Activated B cell treated with CpG ODN at 0.5 μM for 24 hours (primary cell): ENCODE results near the gene PRXL2B. TPM values are rescaled to one million over a fixed set of nuclear protein-coding genes. Genes with fewer than 3 reads are reported as not detected.

Experiments
- ATAC-seq: fragments of 200-7000 bp; cut with Tn5 transposase; one replicate; pipeline ENCODE4 v1.10.0; 2021; ENCODE audit warnings: low read depth, mild to moderate bottlenecking, moderate library complexity
- CTCF ChIA-PET: fragments of 350-600 bp; sonication (Branson Sonifier 250); formaldehyde crosslinking; loops from one replicate; lab custom pipeline; 2021; ENCODE audit warnings: antibody characterized with exemption; lab: Charles Lee
- POLR2A ChIA-PET: fragments of 350-600 bp; sonication (Branson Sonifier 250); formaldehyde crosslinking; loops from one replicate; lab custom pipeline; 2021; ENCODE audit warnings: antibody characterized with exemption; lab: Charles Lee
- DNase-seq: peaks from one replicate; pipeline ENCODE4 v3.0.0; 2022
- H3K27ac Mint-ChIP-seq: one replicate; pipeline ENCODE4 v1.8.0; 2020; ENCODE audit warnings: mixed read lengths
- H3K27me3 Mint-ChIP-seq: one replicate; pipeline ENCODE4 v1.8.0; 2021; ENCODE audit warnings: mixed read lengths
- H3K36me3 Mint-ChIP-seq: one replicate; pipeline ENCODE4 v1.8.0; 2021; ENCODE audit warnings: low read depth, mixed read lengths
- H3K4me1 Mint-ChIP-seq: one replicate; pipeline ENCODE4 v1.8.0; 2021; ENCODE audit warnings: mixed read lengths
- H3K4me3 Mint-ChIP-seq: one replicate; pipeline ENCODE4 v1.8.0; 2020; ENCODE audit warnings: mild to moderate bottlenecking, mixed read lengths
- H3K9me3 Mint-ChIP-seq: one replicate; pipeline ENCODE4 v1.8.0; 2020; ENCODE audit warnings: mixed read lengths
- intact Hi-C: fragments of 100-400 bp; cut with micrococcal nuclease; formaldehyde crosslinking; loops from one replicate; pipeline ENCODE4 v1.15.1; 2024
- total RNA-seq: library from RNA; stranded (reverse); gene quantifications from 2 replicates; pipeline ENCODE4 v1.2.3, GENCODE V29; 2022
- TF ChIP-seq, protein P1 (sequence below): fragments of 200-600 bp; IDR thresholded peaks from one replicate; pipeline ENCODE4 v1.8.0; 2022; ENCODE audit warnings: antibody characterized with exemption, mild to moderate bottlenecking

Gene PRXL2B
- total RNA-seq, 1 donor from 2014 or later, result 12.6 TPM

DNA sequence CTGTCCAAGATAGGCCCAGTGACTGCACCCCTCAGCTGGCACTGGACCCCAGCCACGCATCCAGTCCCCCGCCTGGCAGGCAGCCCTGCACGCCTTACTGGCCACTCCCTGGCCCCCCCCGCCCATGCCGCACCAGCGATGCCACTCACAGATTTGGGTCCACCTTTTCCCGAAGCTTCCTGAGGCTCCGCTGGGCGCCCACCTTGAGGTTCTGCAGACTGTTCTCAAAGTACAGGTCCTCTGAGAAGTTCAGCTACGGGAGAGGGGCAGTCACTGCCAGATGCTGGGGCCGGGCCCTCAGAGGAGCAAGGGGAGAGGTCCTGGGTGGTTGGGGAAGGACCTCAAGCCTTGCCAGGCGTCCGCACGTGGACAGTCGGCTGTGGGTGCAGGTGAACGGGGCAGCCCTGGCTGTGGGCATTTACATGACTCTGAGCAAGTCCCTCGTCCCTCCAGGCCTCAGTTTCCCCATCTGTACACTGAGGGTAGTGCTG is 8.1 kb downstream of the PRXL2B start:
- ChIA-PET CTCF (no interaction called here), POLR2A (interaction anchor here (0.9 kb wide), 1 partner anchor 9 kb away, joined by 3 read pairs; no protein-coding TSS in a partner anchor)
- Mint-ChIP-seq H3K27me3 (peaks cover 9% of the 10 kb centered on the region), H3K27ac (no peak overlapping the region), H3K4me1 (no peaks in the 10 kb centered on the region), H3K36me3 (no peaks in the 10 kb centered on the region), H3K9me3 (peaks cover 3% of the 10 kb centered on the region), H3K4me3 (no peak overlapping the region)
- ATAC-seq, result no peak
- TF ChIP-seq, protein P1, sequence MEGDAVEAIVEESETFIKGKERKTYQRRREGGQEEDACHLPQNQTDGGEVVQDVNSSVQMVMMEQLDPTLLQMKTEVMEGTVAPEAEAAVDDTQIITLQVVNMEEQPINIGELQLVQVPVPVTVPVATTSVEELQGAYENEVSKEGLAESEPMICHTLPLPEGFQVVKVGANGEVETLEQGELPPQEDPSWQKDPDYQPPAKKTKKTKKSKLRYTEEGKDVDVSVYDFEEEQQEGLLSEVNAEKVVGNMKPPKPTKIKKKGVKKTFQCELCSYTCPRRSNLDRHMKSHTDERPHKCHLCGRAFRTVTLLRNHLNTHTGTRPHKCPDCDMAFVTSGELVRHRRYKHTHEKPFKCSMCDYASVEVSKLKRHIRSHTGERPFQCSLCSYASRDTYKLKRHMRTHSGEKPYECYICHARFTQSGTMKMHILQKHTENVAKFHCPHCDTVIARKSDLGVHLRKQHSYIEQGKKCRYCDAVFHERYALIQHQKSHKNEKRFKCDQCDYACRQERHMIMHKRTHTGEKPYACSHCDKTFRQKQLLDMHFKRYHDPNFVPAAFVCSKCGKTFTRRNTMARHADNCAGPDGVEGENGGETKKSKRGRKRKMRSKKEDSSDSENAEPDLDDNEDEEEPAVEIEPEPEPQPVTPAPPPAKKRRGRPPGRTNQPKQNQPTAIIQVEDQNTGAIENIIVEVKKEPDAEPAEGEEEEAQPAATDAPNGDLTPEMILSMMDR, result no peak
- intact Hi-C loops, result no loop called here
- peak; percentile 5 for DNase-seq

DNA sequence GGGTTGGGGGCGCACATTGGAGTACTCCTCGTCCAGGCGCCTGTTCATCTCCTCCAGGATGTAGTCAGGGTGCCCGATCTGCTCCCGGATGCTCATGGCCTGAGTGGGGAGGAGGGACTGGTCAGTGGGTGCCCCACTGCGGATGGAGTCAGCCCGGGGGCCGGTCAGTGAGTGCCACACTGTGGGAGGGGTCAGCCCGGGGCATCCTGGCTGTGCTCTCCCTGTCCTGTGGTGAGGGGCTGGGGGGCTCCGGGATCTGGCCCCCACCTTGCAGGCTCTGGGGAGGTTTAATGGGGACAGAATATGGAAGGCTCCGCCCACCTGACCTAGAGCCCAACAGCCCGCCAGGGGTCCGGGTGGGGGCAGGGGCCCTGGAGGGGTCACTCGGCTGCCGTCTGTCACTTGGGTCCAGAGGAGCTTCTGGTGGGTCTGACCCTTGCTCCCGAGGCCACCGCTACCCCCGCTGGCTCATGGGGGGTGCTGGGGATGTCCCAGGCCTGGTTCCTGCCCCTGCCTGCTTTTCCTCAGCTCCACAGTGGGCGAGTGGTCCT is 8.8 kb downstream of the PRXL2B start:
- H3K27ac Mint-ChIP-seq, result no peak overlapping the region
- H3K4me1 Mint-ChIP-seq, result no peaks in the 10 kb centered on the region
- ChIA-PET POLR2A (no interaction called here), CTCF (no interaction called here)
- intact Hi-C loops, result no loop called here
- no peak overlapping the region for H3K4me3 Mint-ChIP-seq
- H3K9me3 Mint-ChIP-seq, result peaks cover 3% of the 10 kb centered on the region
- H3K27me3 Mint-ChIP-seq, result peaks cover 9% of the 10 kb centered on the region
- TF ChIP-seq, protein P1, result no peak
- DNase-seq (peak; percentile 12), ATAC-seq (no peak)
- H3K36me3 Mint-ChIP-seq, result no peaks in the 10 kb centered on the region

DNA sequence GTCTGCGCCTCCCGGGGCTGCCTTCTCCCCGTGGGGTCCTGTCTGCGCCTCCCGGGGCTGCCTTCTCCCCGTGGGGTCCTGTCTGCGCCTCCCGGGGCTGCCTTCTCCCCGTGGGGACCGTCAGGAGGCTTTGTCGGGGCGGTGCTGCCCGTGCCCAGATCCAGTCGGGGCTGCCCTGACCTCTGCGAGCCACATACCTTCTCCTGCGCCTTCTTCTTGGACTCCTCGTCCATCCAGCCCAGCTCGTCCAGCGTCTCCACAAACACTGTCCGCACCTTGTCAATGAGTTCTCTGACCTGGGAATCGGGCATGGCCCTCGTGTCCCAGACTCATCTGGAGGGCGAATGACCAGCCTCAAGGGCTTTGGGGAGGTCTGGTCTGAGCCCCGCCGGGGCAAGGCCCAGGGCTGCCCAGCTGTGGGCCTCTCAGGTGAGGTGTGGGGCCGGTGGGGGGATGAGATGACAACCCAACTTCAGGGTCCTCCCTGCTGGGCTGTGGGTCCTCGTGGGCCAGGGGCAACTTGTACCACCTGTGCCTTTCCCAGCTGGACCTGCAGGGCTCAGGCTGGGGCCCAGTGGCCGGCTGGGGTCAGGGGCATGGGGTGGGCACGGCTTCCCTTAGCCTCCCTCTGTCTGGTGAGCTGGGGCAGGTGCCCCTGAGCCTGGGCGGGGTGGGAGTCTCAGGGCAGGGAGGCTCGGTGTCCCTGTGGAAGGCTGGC is 9.4 kb downstream of the PRXL2B start:
- ChIA-PET CTCF (no interaction called here), POLR2A (no interaction called here)
- Mint-ChIP-seq H3K27ac (no peak overlapping the region), H3K9me3 (peaks cover 3% of the 10 kb centered on the region), H3K4me3 (no peak overlapping the region), H3K4me1 (no peaks in the 10 kb centered on the region), H3K36me3 (no peaks in the 10 kb centered on the region), H3K27me3 (peaks cover 9% of the 10 kb centered on the region)
- peak; percentile 13 for DNase-seq
- TF ChIP-seq, protein P1, result no peak
- ATAC-seq, result no peak
- intact Hi-C loops, result no loop called here

DNA sequence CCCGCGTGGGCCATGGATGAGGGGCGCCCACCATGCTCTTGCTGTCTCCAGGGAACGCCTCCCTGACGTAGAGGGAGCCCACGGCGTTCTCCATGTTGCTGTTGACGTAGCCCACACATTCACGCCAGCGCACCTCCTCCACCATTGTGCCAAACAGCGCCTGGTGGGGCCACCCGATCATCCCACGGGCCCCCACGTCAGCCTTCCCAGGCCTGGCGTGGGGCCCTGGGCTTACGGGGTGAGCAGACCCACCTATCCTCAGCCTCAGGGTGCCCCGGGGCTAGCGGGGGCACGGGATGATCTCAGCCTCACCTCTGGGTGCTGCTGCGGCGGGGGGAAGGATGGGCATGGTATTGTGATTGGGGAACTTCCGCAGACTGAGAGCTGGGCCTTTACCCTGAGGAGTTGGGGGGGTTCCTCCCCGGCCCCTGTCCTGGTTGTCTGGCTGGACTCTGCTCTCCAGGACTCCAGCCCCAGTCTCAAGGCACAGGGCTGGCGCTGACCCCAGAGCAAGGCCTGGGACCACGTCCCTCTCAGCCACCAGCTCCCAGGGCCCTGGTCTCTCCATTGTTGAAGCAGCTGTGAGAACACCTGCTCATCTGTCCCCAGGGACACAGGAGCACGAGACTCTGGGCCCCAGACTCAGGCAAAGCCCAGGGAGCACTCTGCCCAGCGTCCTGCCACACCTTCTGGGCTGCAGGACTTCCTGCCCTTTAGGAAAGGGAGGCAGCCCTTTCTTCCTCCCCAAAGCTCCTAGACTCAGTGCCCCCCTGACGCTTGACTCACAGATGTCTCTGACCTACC is 10.2 kb downstream of the PRXL2B start:
- peak; percentile 12 for DNase-seq

More for the DNA sequence above, 10.2 kb downstream of the PRXL2B start:
- Mint-ChIP-seq H3K36me3 (no peaks in the 10 kb centered on the region), H3K27ac (no peak overlapping the region), H3K4me3 (no peak overlapping the region), H3K9me3 (peaks cover 3% of the 10 kb centered on the region), H3K27me3 (peaks cover 9% of the 10 kb centered on the region), H3K4me1 (no peaks in the 10 kb centered on the region)
- TF ChIP-seq, protein P1, result no peak
- no peak for ATAC-seq
- intact Hi-C loops, result no loop called here
- ChIA-PET POLR2A (no interaction called here), CTCF (no interaction called here)
